IMR-90 (cell line): ENCODE measurements around the gene METTL17.

Experiments used
- CEBPB ChIP-seq: IDR thresholded peaks from 2 replicates; pipeline ENCODE4 v1.6.1; 2012; ENCODE audit warnings: low read depth, low read length, improper control_type of control experiment
- CHD1 ChIP-seq: IDR thresholded peaks from 2 replicates; pipeline ENCODE4 v1.6.1; 2012; ENCODE audit warnings: low read depth, low read length, improper control_type of control experiment
- CTCF ChIP-seq: conservative IDR thresholded peaks from 2 replicates; pipeline ENCODE4 v1.5.1; 2012; ENCODE audit warnings: mild to moderate bottlenecking, low read depth, low read length, improper control_type of control experiment
- ELK1 ChIP-seq: fragments of 150-350 bp; IDR thresholded peaks from 2 replicates; pipeline ENCODE4 v1.6.1; 2016; ENCODE audit warnings: low read depth, mild to moderate bottlenecking, low read length, moderate library complexity, borderline replicate concordance
- FOS ChIP-seq: fragments of 150-350 bp; IDR thresholded peaks from 2 replicates; pipeline ENCODE4 v1.6.1; 2016; ENCODE audit warnings: low read depth, low read length
- MAFK ChIP-seq: IDR thresholded peaks from 2 replicates; pipeline ENCODE4 v1.6.1; 2012; ENCODE audit warnings: low read depth, low read length, improper control_type of control experiment
- MAZ ChIP-seq: IDR thresholded peaks from 2 replicates; pipeline ENCODE4 v1.6.1; 2012; ENCODE audit warnings: low read depth, mild to moderate bottlenecking, low read length, improper control_type of control experiment, moderate library complexity, borderline replicate concordance
- MXI1 ChIP-seq: IDR thresholded peaks from 2 replicates; pipeline ENCODE4 v1.6.1; 2012; ENCODE audit warnings: low read depth, mild to moderate bottlenecking, low read length, moderate library complexity, borderline replicate concordance
- NFE2L2 ChIP-seq: fragments of 150-350 bp; IDR thresholded peaks from 2 replicates; pipeline ENCODE4 v1.6.1; 2016; ENCODE audit warnings: low read depth, mild to moderate bottlenecking, low read length
- POLR2A ChIP-seq: IDR thresholded peaks from 2 replicates; pipeline ENCODE4 v1.6.1; 2012; ENCODE audit warnings: mild to moderate bottlenecking, low read depth, low read length
- RAD21 ChIP-seq: IDR thresholded peaks from 2 replicates; pipeline ENCODE4 v1.6.1; 2012; ENCODE audit warnings: low read length, improper control_type of control experiment
- RCOR1 ChIP-seq: IDR thresholded peaks from 2 replicates; pipeline ENCODE4 v1.6.1; 2012; ENCODE audit warnings: mild to moderate bottlenecking, low read length, improper control_type of control experiment; ENCODE audit not compliant: insufficient replicate concordance
- SMC3 ChIP-seq: fragments of 150-350 bp; IDR thresholded peaks from 2 replicates; pipeline ENCODE4 v1.6.1; 2016; ENCODE audit warnings: low read depth, mild to moderate bottlenecking, antibody characterized with exemption, low read length, moderate library complexity
- TF ChIP-seq, protein P1 (sequence below): fragments of 150-350 bp; IDR thresholded peaks from 2 replicates; pipeline ENCODE4 v1.6.1; 2017; ENCODE audit warnings: mild to moderate bottlenecking, antibody characterized with exemption, low read length, low read depth

DNA sequence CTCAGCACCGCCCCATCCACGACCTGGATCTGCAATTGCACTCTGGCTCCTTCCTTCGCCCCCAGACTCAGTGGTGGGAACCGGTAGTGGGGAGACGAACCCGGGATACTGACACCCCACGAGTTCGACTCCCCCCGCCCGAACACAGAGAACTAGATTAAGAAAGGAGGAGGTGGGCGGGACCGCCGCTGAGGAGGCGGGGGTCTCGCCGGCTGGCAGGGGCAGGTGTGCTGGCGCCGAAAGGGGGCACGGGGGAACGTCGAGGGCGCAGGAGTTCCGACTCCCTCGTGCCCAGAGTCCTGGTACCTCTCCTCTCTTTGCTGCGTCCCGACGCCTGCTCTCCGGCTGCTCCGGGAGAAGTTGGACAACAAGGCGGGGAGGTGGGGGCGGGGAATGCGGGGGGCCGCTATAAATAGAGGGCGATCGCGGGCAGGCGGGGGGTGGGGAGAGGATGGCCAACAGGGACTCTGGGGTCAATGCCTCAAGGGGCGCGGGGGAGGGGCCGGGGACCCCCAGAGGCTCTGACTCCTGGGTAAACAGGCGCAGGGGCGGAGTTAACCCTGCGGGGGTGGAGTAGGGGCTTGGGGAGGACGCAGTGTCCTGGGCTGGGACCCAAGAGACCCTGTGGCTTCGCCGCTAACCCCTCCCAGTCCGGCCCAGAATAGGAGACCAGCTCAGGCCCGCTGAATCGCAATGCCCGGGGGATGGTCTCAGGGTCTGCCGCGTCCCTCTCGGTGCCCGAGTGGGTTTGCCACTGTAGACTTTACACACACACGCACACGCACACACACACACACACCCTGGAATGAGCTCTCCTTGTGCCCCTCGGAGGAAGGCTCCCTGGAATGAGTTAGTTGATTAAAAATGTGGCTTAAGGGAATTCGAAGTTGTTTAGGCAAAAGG, 35.8 kb downstream of the METTL17 start:
- TF ChIP-seq CTCF (no peak), CEBPB (no peak), MAFK (no peak), RAD21 (no peak), POLR2A (no peak), MXI1 (no peak), CHD1 (no peak), MAZ (no peak), FOS (no peak), NFE2L2 (no peak), RCOR1 (no peak), ELK1 (no peak), SMC3 (no peak)
- TF ChIP-seq, protein P1, sequence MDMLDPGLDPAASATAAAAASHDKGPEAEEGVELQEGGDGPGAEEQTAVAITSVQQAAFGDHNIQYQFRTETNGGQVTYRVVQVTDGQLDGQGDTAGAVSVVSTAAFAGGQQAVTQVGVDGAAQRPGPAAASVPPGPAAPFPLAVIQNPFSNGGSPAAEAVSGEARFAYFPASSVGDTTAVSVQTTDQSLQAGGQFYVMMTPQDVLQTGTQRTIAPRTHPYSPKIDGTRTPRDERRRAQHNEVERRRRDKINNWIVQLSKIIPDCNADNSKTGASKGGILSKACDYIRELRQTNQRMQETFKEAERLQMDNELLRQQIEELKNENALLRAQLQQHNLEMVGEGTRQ = no peak
